Measurements from ENCODE around the gene DNAJC11. TPM values are rescaled to one million over a fixed set of nuclear protein-coding genes. Genes with fewer than 3 reads are reported as not detected.

The DNAJC11 gene
- total RNA-seq, 1 experiment from 2014 or later: 75.6 TPM

DNA sequence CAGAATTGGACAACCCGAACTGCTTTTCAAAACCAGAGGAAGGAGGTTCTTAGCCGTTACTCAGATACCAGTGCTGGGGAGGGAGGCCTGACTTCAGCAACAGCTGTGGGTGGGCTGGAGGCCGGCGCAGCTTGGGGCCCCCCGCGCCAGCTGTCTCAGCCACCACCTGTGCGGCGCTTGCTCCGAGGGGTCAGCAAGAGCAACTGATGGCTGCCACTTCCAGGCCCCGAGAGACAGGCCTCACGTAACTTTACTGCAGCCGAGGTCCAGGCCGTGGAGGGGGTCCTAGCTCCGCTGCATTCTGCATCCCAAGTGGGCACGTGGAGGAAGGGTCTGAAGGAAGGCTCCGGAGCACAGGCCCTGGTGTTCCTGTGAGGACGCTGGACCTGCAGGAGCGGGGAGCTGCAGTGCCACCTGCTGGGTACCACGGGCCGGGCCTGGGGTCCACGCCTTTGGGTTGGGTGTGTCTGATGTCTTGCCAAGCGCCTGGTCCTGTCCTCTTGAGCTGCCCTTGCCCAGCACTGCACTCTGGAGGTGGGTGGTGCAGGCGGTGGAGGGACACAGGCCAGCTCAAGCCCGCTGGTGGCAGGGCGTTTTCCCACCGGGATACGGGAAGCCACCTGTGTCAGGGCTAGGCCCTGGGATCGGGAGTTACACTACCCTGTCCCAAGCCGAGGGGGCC is 67.1 kb downstream of the DNAJC11 start:
- Histone ChIP-seq H3K27ac (ENCODE audit: low read depth, low read length) (no peak overlapping the region), H4K20me1 (ENCODE audit: insufficient read depth) (no peaks in the 10 kb centered on the region), H3K9me2 (ENCODE audit: insufficient read depth) (no peaks in the 10 kb centered on the region), H3K9me3 (ENCODE audit: control insufficient read depth in 1 of 2, insufficient read depth in 1 of 2, low read depth in 1 of 2, low read length in 2 of 2) (no peaks in the 10 kb centered on the region), H3K9ac (ENCODE audit: low read length) (no peak overlapping the region), H2AFZ (ENCODE audit: low read depth, low read length, poor library complexity, severe bottlenecking) (no peak overlapping the region), H3K4me1 (ENCODE audit: control insufficient read depth in 1 of 2, insufficient read depth in 2 of 2, low read length in 2 of 2) (no peaks in the 10 kb centered on the region), H3K36me3 (ENCODE audit: control insufficient read depth in 1 of 2, insufficient read depth in 2 of 2, low read length in 2 of 2) (peaks cover 23 to 35% of the 10 kb centered on the region in 2 experiments), H3K4me2 (ENCODE audit: low read length) (no peak overlapping the region), H3K4me3 (replicated peaks in 1 of 2; ENCODE audit: low read depth in 1 of 2, low read length in 2 of 2) (no peak overlapping the region), H3K79me2 (ENCODE audit: insufficient read depth, low read length) (no peaks in the 10 kb centered on the region), H3K27me3 (ENCODE audit: insufficient read depth, low read length) (no peaks in the 10 kb centered on the region)
- ChIA-PET POLR2A (interaction anchor here (0.6 to 1.3 kb wide), 2 partner anchors 10 to 225 kb away, joined by 3 to 4 read pairs; partner anchors contain the start of gene THAP3), CTCF (interaction anchor here (0.7 to 1.3 kb wide), 2 partner anchors 155 to 162 kb away, joined by 3 read pairs; no protein-coding TSS in a partner anchor), RAD21 (ENCODE audit: low non-redundant PET in 1 of 2, low total read pairs in 2 of 2, uncharacterized antibody in 2 of 2, unreplicated experiment in 2 of 2) (no interaction called here)
- TF ChIP-seq ATF3 (IDR thresholded peaks at IDR 0.05): no peak
- TF ChIP-seq, protein P1, sequence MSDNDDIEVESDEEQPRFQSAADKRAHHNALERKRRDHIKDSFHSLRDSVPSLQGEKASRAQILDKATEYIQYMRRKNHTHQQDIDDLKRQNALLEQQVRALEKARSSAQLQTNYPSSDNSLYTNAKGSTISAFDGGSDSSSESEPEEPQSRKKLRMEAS (IDR thresholded peaks at IDR 0.05): no peak
- TF ChIP-seq, protein P2, sequence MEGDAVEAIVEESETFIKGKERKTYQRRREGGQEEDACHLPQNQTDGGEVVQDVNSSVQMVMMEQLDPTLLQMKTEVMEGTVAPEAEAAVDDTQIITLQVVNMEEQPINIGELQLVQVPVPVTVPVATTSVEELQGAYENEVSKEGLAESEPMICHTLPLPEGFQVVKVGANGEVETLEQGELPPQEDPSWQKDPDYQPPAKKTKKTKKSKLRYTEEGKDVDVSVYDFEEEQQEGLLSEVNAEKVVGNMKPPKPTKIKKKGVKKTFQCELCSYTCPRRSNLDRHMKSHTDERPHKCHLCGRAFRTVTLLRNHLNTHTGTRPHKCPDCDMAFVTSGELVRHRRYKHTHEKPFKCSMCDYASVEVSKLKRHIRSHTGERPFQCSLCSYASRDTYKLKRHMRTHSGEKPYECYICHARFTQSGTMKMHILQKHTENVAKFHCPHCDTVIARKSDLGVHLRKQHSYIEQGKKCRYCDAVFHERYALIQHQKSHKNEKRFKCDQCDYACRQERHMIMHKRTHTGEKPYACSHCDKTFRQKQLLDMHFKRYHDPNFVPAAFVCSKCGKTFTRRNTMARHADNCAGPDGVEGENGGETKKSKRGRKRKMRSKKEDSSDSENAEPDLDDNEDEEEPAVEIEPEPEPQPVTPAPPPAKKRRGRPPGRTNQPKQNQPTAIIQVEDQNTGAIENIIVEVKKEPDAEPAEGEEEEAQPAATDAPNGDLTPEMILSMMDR (IDR thresholded peaks at IDR 0.05 in 2 of 3, conservative IDR thresholded peaks at IDR 0.05 in 1 of 3; ENCODE audit: borderline replicate concordance in 1 of 3, insufficient read depth in 1 of 3, low read depth in 2 of 3, low read length in 2 of 3): peak; percentile 50 to 69 (median 63); a peak in 5 of 6 replicates
- peak; percentile 68 for TF ChIP-seq TCF7L2 (IDR thresholded peaks at IDR 0.05; ENCODE audit: borderline replicate concordance, extremely low read depth, insufficient read depth, insufficient read length)
- TF ChIP-seq ZNF274 (IDR thresholded peaks at IDR 0.05; ENCODE audit: low read depth, low read length): no peak
- TF ChIP-seq CBX3 (IDR thresholded peaks at IDR 0.05; ENCODE audit: low read depth): no peak
- TF ChIP-seq YY1 (IDR thresholded peaks at IDR 0.05; ENCODE audit: extremely low read depth, insufficient replicate concordance, low read depth, low read length): no peak
- TF ChIP-seq SRF (IDR thresholded peaks at IDR 0.05; ENCODE audit: low read depth): no peak
- peak; percentile 49; the same call in 1 of the 2 replicates for TF ChIP-seq POLR2AphosphoS5 (IDR thresholded peaks at IDR 0.05; ENCODE audit: low read depth, low read length)
- peak; percentile 73 for TF ChIP-seq RAD21 (IDR thresholded peaks at IDR 0.05; ENCODE audit: low read depth)
- ATAC-seq (peak; percentile 77), DNase-seq (ENCODE audit: low read depth, low spot score) (no peak)
- intact Hi-C loops (cut with micrococcal nuclease): no loop called here
- BruUV-seq (replicated peaks): TSS peak; percentile 56

Data from HCT116 (cell line).